ELF-1 (cell line): Measurements from ENCODE around the gene WDR41.
A peak's percentile ranks its signal among the peaks of the same experiment; 100 is the strongest.
"Not testable (repeated sequence)": the region's sequence is repeated elsewhere in the genome, so short reads cannot be mapped to it uniquely, and the experiment has no call there.

Experiments used
- DNase-seq: peaks from one replicate; pipeline ENCODE4 v3.0.0-alpha.2; 2016; ENCODE audit warnings: low read depth, low spot score

WDR41 gene

GRCh38 chr5:77407152-77407551 lies 85.0 kb downstream of the WDR41 start:
- no peak for DNase-seq

GRCh38 chr5:77402796-77403195 lies 89.3 kb downstream of the WDR41 start:
- no peak for DNase-seq

GRCh38 chr5:77400645-77401044 lies 91.5 kb downstream of the WDR41 start:
- DNase-seq = no peak

GRCh38 chr5:77398896-77399295 lies 93.2 kb downstream of the WDR41 start:
- peak; percentile 70 for DNase-seq

- peak; percentile 24 for DNase-seq
These were observed 93.7 kb downstream of the WDR41 start for GRCh38 chr5:77398458-77398857.

- no peak for DNase-seq
These were observed 94.3 kb downstream of the WDR41 start for GRCh38 chr5:77397686-77398292.

GRCh38 chr5:77396017-77396416 lies 96.1 kb downstream of the WDR41 start:
- DNase-seq = no peak

GRCh38 chr5:77394064-77394715 lies 97.9 kb downstream of the WDR41 start:
- DNase-seq = no peak

- DNase-seq = no peak
These were observed 100.8 kb downstream of the WDR41 start for GRCh38 chr5:77391240-77391765.

- DNase-seq = no peak
These were observed 101.3 kb downstream of the WDR41 start for GRCh38 chr5:77390795-77391194.

- no peak for DNase-seq
These were observed 101.9 kb downstream of the WDR41 start for GRCh38 chr5:77390221-77390620.

GRCh38 chr5:77389746-77390145 lies 102.4 kb downstream of the WDR41 start:
- no peak for DNase-seq

GRCh38 chr5:77386340-77386739 lies 105.8 kb downstream of the WDR41 start:
- not testable (repeated sequence) for DNase-seq

- not testable (repeated sequence) for DNase-seq
These were observed 108.8 kb downstream of the WDR41 start for GRCh38 chr5:77383336-77383735.
